ENCODE results near the gene ATXN10. TPM values are rescaled to one million over a fixed set of nuclear protein-coding genes. Genes with fewer than 3 reads are reported as not detected.

The ATXN10 gene
- total RNA-seq, 1 experiment from 2014 or later, result 135 TPM

DNA sequence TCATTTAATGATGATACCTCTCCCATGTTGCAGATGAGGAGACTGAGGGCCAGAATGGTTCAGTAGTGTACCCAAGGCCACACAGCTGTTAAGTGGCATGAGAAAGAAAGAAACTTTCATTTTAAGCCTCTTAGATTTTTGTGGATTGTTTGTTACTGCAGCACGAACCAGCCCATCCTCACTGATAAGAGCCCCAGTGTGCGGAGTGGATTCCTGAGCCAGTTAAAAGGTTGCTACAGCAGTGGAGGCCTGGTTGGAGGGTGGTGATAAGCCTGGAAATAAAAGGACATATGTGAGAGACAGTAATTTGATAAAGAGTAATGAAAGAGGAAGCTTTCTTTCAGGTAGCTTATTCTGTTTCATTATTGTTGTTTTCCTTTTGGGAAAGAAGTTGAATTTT is 89.0 kb downstream of the ATXN10 start:
- no peak for ATAC-seq
- BruUV-seq (replicated peaks), result no TSS peak
- Histone ChIP-seq H3K4me1 (ENCODE audit: control insufficient read depth in 1 of 2, insufficient read depth in 2 of 2, low read length in 2 of 2) (no peaks in the 10 kb centered on the region), H2AFZ (ENCODE audit: low read depth, low read length, poor library complexity, severe bottlenecking) (no peak overlapping the region), H3K27ac (ENCODE audit: low read depth, low read length) (no peak overlapping the region), H3K27me3 (ENCODE audit: insufficient read depth, low read length) (no peaks in the 10 kb centered on the region), H4K20me1 (ENCODE audit: insufficient read depth) (no peaks in the 10 kb centered on the region; the same call in 1 of the 2 replicates), H3K9ac (ENCODE audit: low read length) (no peak overlapping the region), H3K79me2 (ENCODE audit: insufficient read depth, low read length) (no peaks in the 10 kb centered on the region), H3K9me2 (ENCODE audit: insufficient read depth) (no peaks in the 10 kb centered on the region), H3K4me3 (replicated peaks in 1 of 2; ENCODE audit: low read depth in 1 of 2, low read length in 2 of 2) (no peak overlapping the region), H3K36me3 (ENCODE audit: control insufficient read depth in 1 of 2, insufficient read depth in 2 of 2, low read length in 2 of 2) (no peaks in the 10 kb centered on the region), H3K9me3 (ENCODE audit: control insufficient read depth in 1 of 2, insufficient read depth in 1 of 2, low read depth in 1 of 2, low read length in 2 of 2) (no peaks in the 10 kb centered on the region), H3K4me2 (ENCODE audit: low read length) (no peak overlapping the region)
- ChIA-PET CTCF (no interaction called here), RAD21 (ENCODE audit: low non-redundant PET in 1 of 2, low total read pairs in 2 of 2, uncharacterized antibody in 2 of 2, unreplicated experiment in 2 of 2) (no interaction called here), POLR2A (no interaction called here)
- intact Hi-C loops (cut with micrococcal nuclease), result no loop called here
- no peak for DNase-seq (ENCODE audit: low read depth, low spot score)
- TF ChIP-seq, protein P1, sequence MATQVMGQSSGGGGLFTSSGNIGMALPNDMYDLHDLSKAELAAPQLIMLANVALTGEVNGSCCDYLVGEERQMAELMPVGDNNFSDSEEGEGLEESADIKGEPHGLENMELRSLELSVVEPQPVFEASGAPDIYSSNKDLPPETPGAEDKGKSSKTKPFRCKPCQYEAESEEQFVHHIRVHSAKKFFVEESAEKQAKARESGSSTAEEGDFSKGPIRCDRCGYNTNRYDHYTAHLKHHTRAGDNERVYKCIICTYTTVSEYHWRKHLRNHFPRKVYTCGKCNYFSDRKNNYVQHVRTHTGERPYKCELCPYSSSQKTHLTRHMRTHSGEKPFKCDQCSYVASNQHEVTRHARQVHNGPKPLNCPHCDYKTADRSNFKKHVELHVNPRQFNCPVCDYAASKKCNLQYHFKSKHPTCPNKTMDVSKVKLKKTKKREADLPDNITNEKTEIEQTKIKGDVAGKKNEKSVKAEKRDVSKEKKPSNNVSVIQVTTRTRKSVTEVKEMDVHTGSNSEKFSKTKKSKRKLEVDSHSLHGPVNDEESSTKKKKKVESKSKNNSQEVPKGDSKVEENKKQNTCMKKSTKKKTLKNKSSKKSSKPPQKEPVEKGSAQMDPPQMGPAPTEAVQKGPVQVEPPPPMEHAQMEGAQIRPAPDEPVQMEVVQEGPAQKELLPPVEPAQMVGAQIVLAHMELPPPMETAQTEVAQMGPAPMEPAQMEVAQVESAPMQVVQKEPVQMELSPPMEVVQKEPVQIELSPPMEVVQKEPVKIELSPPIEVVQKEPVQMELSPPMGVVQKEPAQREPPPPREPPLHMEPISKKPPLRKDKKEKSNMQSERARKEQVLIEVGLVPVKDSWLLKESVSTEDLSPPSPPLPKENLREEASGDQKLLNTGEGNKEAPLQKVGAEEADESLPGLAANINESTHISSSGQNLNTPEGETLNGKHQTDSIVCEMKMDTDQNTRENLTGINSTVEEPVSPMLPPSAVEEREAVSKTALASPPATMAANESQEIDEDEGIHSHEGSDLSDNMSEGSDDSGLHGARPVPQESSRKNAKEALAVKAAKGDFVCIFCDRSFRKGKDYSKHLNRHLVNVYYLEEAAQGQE (IDR thresholded peaks at IDR 0.05; ENCODE audit: low read depth), result no peak
- TF ChIP-seq EZH2phosphoT487 (IDR thresholded peaks at IDR 0.05; ENCODE audit: borderline replicate concordance) (no peak), FOSL1 (IDR thresholded peaks at IDR 0.05; ENCODE audit: low read depth) (no peak), SP1 (IDR thresholded peaks at IDR 0.05; ENCODE audit: low read depth) (no peak), EZH2 (IDR thresholded peaks at IDR 0.05) (no peak), RAD21 (IDR thresholded peaks at IDR 0.05; ENCODE audit: low read depth) (no peak), ZNF274 (IDR thresholded peaks at IDR 0.05; ENCODE audit: low read depth, low read length) (no peak), JUND (IDR thresholded peaks at IDR 0.05) (no peak), ELF1 (IDR thresholded peaks at IDR 0.05; ENCODE audit: borderline replicate concordance, low read depth) (no peak), SRF (IDR thresholded peaks at IDR 0.05; ENCODE audit: low read depth) (no peak), ZFX (IDR thresholded peaks at IDR 0.05) (no peak)
- TF ChIP-seq, protein P2, sequence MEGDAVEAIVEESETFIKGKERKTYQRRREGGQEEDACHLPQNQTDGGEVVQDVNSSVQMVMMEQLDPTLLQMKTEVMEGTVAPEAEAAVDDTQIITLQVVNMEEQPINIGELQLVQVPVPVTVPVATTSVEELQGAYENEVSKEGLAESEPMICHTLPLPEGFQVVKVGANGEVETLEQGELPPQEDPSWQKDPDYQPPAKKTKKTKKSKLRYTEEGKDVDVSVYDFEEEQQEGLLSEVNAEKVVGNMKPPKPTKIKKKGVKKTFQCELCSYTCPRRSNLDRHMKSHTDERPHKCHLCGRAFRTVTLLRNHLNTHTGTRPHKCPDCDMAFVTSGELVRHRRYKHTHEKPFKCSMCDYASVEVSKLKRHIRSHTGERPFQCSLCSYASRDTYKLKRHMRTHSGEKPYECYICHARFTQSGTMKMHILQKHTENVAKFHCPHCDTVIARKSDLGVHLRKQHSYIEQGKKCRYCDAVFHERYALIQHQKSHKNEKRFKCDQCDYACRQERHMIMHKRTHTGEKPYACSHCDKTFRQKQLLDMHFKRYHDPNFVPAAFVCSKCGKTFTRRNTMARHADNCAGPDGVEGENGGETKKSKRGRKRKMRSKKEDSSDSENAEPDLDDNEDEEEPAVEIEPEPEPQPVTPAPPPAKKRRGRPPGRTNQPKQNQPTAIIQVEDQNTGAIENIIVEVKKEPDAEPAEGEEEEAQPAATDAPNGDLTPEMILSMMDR (IDR thresholded peaks at IDR 0.05 in 2 of 3, conservative IDR thresholded peaks at IDR 0.05 in 1 of 3; ENCODE audit: borderline replicate concordance in 1 of 3, insufficient read depth in 1 of 3, low read depth in 2 of 3, low read length in 2 of 3), result no peak
